ENCODE measurements around the gene CYSTM1. TPM values are rescaled to one million over a fixed set of nuclear protein-coding genes. Genes with fewer than 3 reads are reported as not detected.

The CYSTM1 gene
- total RNA-seq, 1 donor from 2014 or later: 93.3 TPM

- Histone ChIP-seq H3K4me1 (peaks cover 30% of the 10 kb centered on the region), H3K36me3 (no peaks in the 10 kb centered on the region), H3K4me3 (no peak overlapping the region), H3K9me3 (replicated peaks) (no peaks in the 10 kb centered on the region), H3K27ac (replicated peaks) (no peak overlapping the region), H3K27me3 (ENCODE audit: low read depth) (no peaks in the 10 kb centered on the region)
- intact Hi-C loops (cut with micrococcal nuclease): no loop called here
- TF ChIP-seq CTCF (IDR thresholded peaks at IDR 0.05; ENCODE audit: borderline replicate concordance): no peak
- no peak for DNase-seq
Observed at GRCh38 chr5:140148508-140148907, 26.5 kb upstream of the CYSTM1 start.

- DNase-seq: no peak
- intact Hi-C loops (cut with micrococcal nuclease): no loop called here
- Histone ChIP-seq H3K27ac (replicated peaks) (no peak overlapping the region), H3K27me3 (ENCODE audit: low read depth) (no peaks in the 10 kb centered on the region), H3K4me3 (no peak overlapping the region), H3K9me3 (replicated peaks) (no peaks in the 10 kb centered on the region), H3K4me1 (peaks cover 18% of the 10 kb centered on the region), H3K36me3 (no peaks in the 10 kb centered on the region)
- no peak for TF ChIP-seq CTCF (IDR thresholded peaks at IDR 0.05; ENCODE audit: borderline replicate concordance)
Observed at GRCh38 chr5:140150201-140150600, 24.8 kb upstream of the CYSTM1 start.

- Histone ChIP-seq H3K9me3 (replicated peaks) (no peaks in the 10 kb centered on the region), H3K27ac (replicated peaks) (no peak overlapping the region), H3K4me3 (no peak overlapping the region), H3K36me3 (no peaks in the 10 kb centered on the region), H3K27me3 (ENCODE audit: low read depth) (no peaks in the 10 kb centered on the region), H3K4me1 (peaks cover 19% of the 10 kb centered on the region)
- no peak for TF ChIP-seq CTCF (IDR thresholded peaks at IDR 0.05; ENCODE audit: borderline replicate concordance)
- intact Hi-C loops (cut with micrococcal nuclease): no loop called here
- DNase-seq: no peak
Observed at GRCh38 chr5:140151144-140152021, 23.6 kb upstream of the CYSTM1 start.

- Histone ChIP-seq H3K4me3 (no peak overlapping the region), H3K27me3 (ENCODE audit: low read depth) (no peaks in the 10 kb centered on the region), H3K4me1 (peaks cover 23% of the 10 kb centered on the region), H3K36me3 (no peaks in the 10 kb centered on the region), H3K9me3 (replicated peaks) (no peaks in the 10 kb centered on the region), H3K27ac (replicated peaks) (no peak overlapping the region)
- intact Hi-C loops (cut with micrococcal nuclease): no loop called here
- no peak for TF ChIP-seq CTCF (IDR thresholded peaks at IDR 0.05; ENCODE audit: borderline replicate concordance)
- no peak for DNase-seq
Observed at GRCh38 chr5:140152022-140152999, 22.7 kb upstream of the CYSTM1 start.

- H3K27me3 ChIP-seq (ENCODE audit: low read depth): no peaks in the 10 kb centered on the region
- no peak for DNase-seq
- no peak for TF ChIP-seq CTCF (IDR thresholded peaks at IDR 0.05; ENCODE audit: borderline replicate concordance)
- H3K4me3 ChIP-seq: no peak overlapping the region
- H3K27ac ChIP-seq (replicated peaks): no peak overlapping the region
- H3K9me3 ChIP-seq (replicated peaks): no peaks in the 10 kb centered on the region
- intact Hi-C loops (cut with micrococcal nuclease): no loop called here
- no peaks in the 10 kb centered on the region for H3K36me3 ChIP-seq
- H3K4me1 ChIP-seq: peaks cover 28% of the 10 kb centered on the region
Observed at GRCh38 chr5:140153255-140153654, 21.7 kb upstream of the CYSTM1 start.

Data from left ventricle myocardium inferior (tissue), 1 donor.